ENCODE data around the gene TYRO3. TPM values are rescaled to one million over a fixed set of nuclear protein-coding genes. Genes with fewer than 3 reads are reported as not detected.

Gene TYRO3
- 1 to 10 TPM; 1.7 to 2.9 TPM for total RNA-seq

GRCh38 chr15:41558400-41559238, at the start of gene TYRO3:
TSS of gene TYRO3 (plus strand) at chr15:41559212. CDS start at chr15:41559258, 46 bp downstream.
- no peaks in the 10 kb centered on the region for H3K9me3 Mint-ChIP-seq
- no peaks in the 10 kb centered on the region for H3K36me3 Mint-ChIP-seq
- ATAC-seq (peak; percentile 78 to 87), DNase-seq (ENCODE audit: low spot score in 2 of 2) (peak; percentile 74 to 82)
- peak within 1 kb of the TSS; percentile 38 to 58 for H3K27ac Mint-ChIP-seq

GRCh38 chr15:41510728-41511127, 48.3 kb upstream of the TYRO3 start:
- Mint-ChIP-seq H3K36me3 (no peaks in the 10 kb centered on the region), H3K27ac (no peak overlapping the region), H3K9me3 (no peaks in the 10 kb centered on the region)
- no peak for DNase-seq (ENCODE audit: low spot score in 2 of 2)
- ATAC-seq, result no peak

DNA sequence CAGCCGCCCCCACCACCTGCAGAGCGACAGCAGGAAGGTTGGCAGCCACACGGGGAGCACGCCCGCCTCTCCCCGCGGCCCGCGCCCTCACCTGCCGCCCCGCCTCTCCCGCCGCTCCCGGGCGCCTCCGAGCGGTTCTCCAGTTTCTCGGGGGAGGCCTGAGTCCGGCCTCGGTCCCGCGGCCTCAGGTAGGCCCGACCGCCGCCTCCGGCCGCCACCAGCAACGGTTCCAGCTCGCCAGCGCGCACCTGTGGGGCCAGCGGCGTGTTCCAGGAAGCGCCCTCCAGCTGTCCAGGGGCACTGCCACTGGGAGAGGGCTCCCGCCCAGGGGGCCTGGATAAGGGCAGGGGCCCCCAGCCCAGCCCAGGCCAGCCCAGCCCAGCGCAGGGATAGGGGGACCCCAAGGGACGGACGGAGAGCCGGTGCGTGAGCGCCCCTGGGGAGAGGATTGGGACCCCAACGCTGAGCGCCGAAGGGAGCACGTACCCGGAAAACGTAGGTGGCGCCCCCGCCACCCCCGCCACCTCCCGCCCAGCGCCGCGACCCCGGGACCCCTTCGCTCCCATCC, 47.6 kb upstream of the TYRO3 start:
- no peak overlapping the region for H3K27ac Mint-ChIP-seq
- DNase-seq (ENCODE audit: low spot score in 2 of 2), result no peak
- peak in 1 of 2 donors; percentile 9 for ATAC-seq
- H3K36me3 Mint-ChIP-seq, result peaks cover 0 to 1% of the 10 kb centered on the region in 2 donors
- no peaks in the 10 kb centered on the region for H3K9me3 Mint-ChIP-seq

GRCh38 chr15:41511899-41512369, 47.1 kb upstream of the TYRO3 start:
- H3K9me3 Mint-ChIP-seq, result no peaks in the 10 kb centered on the region
- ATAC-seq, result peak; percentile 16 to 36
- DNase-seq (ENCODE audit: low spot score in 2 of 2), result no peak
- H3K36me3 Mint-ChIP-seq, result peaks cover 0 to 6% of the 10 kb centered on the region in 2 donors
- H3K27ac Mint-ChIP-seq, result no peak overlapping the region

GRCh38 chr15:41512512-41512939, 46.5 kb upstream of the TYRO3 start:
- ATAC-seq, result no peak
- DNase-seq (ENCODE audit: low spot score in 2 of 2), result no peak
- Mint-ChIP-seq H3K9me3 (no peaks in the 10 kb centered on the region), H3K36me3 (peaks cover 0 to 8% of the 10 kb centered on the region in 2 donors), H3K27ac (no peak overlapping the region)

- DNase-seq (ENCODE audit: low spot score in 2 of 2) (no peak), ATAC-seq (peak; percentile 42 to 61)
- H3K9me3 Mint-ChIP-seq, result no peaks in the 10 kb centered on the region
- peaks cover 3 to 8% of the 10 kb centered on the region in 2 donors for H3K36me3 Mint-ChIP-seq
- no peak overlapping the region for H3K27ac Mint-ChIP-seq
Observed at GRCh38 chr15:41512940-41513505, 46.0 kb upstream of the TYRO3 start.

- DNase-seq (ENCODE audit: low spot score in 2 of 2), result no peak
- ATAC-seq, result peak; percentile 23 to 44
- H3K27ac Mint-ChIP-seq, result no peak within 1 kb of the TSS
- peaks cover 5 to 8% of the 10 kb centered on the region in 2 donors for H3K36me3 Mint-ChIP-seq
- no peaks in the 10 kb centered on the region for H3K9me3 Mint-ChIP-seq
Observed at GRCh38 chr15:41513506-41514227, 45.3 kb upstream of the TYRO3 start, which contains the start of gene LTK. TSS of gene LTK (minus strand) at chr15:41513827. CDS start at chr15:41513709, 118 bp downstream.

- DNase-seq (ENCODE audit: low spot score in 2 of 2) (no peak), ATAC-seq (no peak)
- Mint-ChIP-seq H3K9me3 (no peaks in the 10 kb centered on the region), H3K27ac (no peak overlapping the region), H3K36me3 (peaks cover 5 to 8% of the 10 kb centered on the region in 2 donors)
Observed at GRCh38 chr15:41517895-41518449, 41.0 kb upstream of the TYRO3 start.

DNA sequence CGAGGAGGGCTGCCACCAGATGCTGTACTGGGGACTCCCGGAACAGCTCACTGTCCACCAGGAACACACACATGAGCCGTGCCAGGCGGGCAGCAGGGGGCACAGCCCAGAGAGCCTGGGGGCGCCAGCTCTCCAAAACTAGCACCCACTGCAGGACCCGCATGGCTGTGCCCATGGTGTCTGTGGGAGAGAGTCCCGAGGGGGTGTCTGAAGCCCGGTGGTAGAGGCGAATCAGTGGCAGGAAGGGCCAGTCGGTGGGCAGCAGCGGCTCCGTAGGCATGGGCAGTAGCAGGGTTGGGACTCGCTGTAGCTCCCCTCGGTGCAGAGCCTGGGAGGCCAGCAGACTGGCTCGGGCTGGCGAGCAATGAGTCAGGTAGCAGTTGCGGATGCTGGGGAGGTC, 38.4 kb upstream of the TYRO3 start:
- ATAC-seq, result no peak
- no peaks in the 10 kb centered on the region for H3K9me3 Mint-ChIP-seq
- no peak for DNase-seq (ENCODE audit: low spot score in 2 of 2)
- peaks cover 5 to 8% of the 10 kb centered on the region in 2 donors for H3K36me3 Mint-ChIP-seq
- H3K27ac Mint-ChIP-seq, result peak overlapping the region in 1 of 2 donors; percentile 31

GRCh38 chr15:41521614-41522013, 37.4 kb upstream of the TYRO3 start:
- H3K36me3 Mint-ChIP-seq, result peaks cover 5 to 9% of the 10 kb centered on the region in 2 donors
- ATAC-seq (no peak), DNase-seq (ENCODE audit: low spot score in 2 of 2) (no peak)
- H3K27ac Mint-ChIP-seq, result peak overlapping the region in 1 of 2 donors; percentile 15
- H3K9me3 Mint-ChIP-seq, result no peaks in the 10 kb centered on the region

GRCh38 chr15:41523097-41523496, 35.9 kb upstream of the TYRO3 start:
- Mint-ChIP-seq H3K36me3 (peaks cover under 1 to 11% of the 10 kb centered on the region in 2 donors), H3K27ac (no peak overlapping the region), H3K9me3 (no peaks in the 10 kb centered on the region)
- DNase-seq (ENCODE audit: low spot score in 2 of 2) (no peak), ATAC-seq (no peak)

DNA sequence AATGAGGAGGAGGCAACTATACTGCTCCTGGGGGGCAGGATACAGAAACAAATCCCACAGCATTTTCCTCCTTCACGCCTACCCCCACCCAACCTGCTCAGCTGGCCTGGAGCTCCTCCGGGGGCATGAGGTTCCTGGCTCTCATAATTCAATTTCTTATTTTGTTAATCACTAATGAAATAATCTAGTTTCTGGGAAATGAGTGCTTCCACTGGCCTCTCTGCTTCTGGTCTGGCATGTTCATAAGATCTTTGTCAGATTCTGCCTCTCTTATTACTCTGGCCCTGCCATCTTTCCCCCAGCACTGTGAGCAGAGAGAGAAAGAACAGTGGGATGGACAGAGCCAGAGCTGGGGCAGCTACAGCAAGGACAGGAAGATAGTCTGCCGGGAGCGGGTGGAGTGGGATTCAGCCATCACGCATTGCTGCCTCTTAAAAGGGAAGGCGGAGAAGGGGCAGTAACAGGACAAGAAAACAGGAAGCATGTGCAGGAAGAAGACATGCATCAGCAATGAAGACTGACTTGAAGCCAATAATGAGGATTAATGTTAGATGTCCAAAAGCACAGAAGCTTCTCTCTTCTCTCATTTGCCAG, 28.6 kb upstream of the TYRO3 start:
- no peaks in the 10 kb centered on the region for H3K9me3 Mint-ChIP-seq
- peak overlapping the region; percentile 44 to 58 for H3K27ac Mint-ChIP-seq
- no peak for ATAC-seq
- DNase-seq (ENCODE audit: low spot score in 2 of 2), result no peak
- peaks cover 0 to 11% of the 10 kb centered on the region in 2 donors for H3K36me3 Mint-ChIP-seq

DNA sequence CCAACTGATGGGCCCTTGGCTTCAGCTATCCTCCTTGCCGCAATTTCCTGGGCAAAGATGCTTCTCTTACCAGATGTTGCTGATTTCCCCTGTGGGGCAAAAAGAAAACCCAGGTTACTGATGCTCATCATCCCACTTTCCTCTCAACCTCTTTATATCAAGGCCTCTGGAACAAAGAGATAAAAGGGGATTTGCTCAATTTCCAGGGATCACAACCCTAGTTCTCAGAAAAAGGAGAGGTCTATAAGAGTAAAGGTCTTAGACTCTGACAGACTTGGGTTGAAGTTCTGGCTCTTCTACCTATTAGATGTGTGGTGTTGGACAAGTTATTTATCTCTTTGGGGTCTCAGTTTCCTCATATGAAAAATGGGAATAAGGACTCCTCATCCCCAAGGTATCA, 23.5 kb upstream of the TYRO3 start:
- no peak for ATAC-seq
- DNase-seq (ENCODE audit: low spot score in 2 of 2), result no peak
- no peaks in the 10 kb centered on the region for H3K36me3 Mint-ChIP-seq
- no peaks in the 10 kb centered on the region for H3K9me3 Mint-ChIP-seq
- peak overlapping the region in 1 of 2 donors; percentile 60 for H3K27ac Mint-ChIP-seq

- Mint-ChIP-seq H3K9me3 (no peaks in the 10 kb centered on the region), H3K36me3 (no peaks in the 10 kb centered on the region), H3K27ac (peak overlapping the region in 1 of 2 donors; percentile 24)
- DNase-seq (ENCODE audit: low spot score in 2 of 2) (no peak), ATAC-seq (no peak)
Observed at GRCh38 chr15:41536866-41537265, 22.1 kb upstream of the TYRO3 start.

DNA sequence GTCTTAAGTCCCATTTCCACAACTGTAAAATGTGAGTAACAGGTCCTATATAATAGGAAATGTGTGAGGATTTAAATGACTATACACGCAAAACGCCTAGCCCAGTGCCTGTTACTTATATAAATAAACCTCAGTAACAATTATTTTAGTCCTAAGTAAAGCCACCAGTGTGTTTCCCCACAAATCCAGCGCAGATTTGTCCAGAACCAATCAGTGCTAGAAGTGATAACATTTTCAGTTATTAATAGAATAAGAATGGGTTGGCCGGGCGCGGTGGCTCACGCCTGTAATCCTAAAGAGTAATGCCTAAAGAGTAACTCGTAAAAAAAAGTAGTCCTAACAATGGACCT, 15.5 kb upstream of the TYRO3 start:
- Mint-ChIP-seq H3K27ac (peak overlapping the region; percentile 94 to 96), H3K9me3 (no peaks in the 10 kb centered on the region), H3K36me3 (peaks cover 0 to 5% of the 10 kb centered on the region in 2 donors)
- ATAC-seq (no peak), DNase-seq (ENCODE audit: low spot score in 2 of 2) (no peak)

DNA sequence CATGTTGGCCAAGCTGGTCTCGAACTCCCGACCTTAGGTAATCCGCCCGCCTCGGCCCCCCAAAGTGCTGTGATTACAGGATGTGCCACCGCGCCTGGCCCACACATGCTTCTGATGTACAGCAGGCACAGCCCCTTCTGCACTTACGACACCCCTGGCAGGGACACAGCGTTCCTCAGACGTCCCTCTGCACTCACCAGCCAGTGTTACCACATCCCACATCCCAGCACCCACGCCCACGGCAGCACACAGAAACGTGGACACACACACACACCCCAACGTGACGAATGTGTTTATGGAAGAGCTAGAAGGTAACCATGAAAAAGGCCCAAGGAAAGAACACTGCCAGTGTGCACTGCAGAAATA, 14.4 kb upstream of the TYRO3 start:
- H3K27ac Mint-ChIP-seq, result peak overlapping the region in 1 of 2 donors; percentile 94
- no peak for DNase-seq (ENCODE audit: low spot score in 2 of 2)
- H3K36me3 Mint-ChIP-seq, result peaks cover 0 to 5% of the 10 kb centered on the region in 2 donors

More for the DNA sequence above, 14.4 kb upstream of the TYRO3 start:
- ATAC-seq, result no peak
- H3K9me3 Mint-ChIP-seq, result no peaks in the 10 kb centered on the region

All from activated naive CD4-positive, alpha-beta T cell treated with anti-CD3 and anti-CD28 coated beads, Interleukin-2, amount 50 U/mL, for 72 hours (primary cell).